Stimulated activated CD4-positive, alpha-beta T cell treated with anti-CD3 and anti-CD28 coated beads, Interleukin-12 subunit alpha, Interleukin-12 subunit beta, amount 100 ng/mL, for 24 hours (primary cell): ENCODE data around the gene MAP4K4.
"Not testable (repeated sequence)": the region's sequence is repeated elsewhere in the genome, so short reads cannot be mapped to it uniquely, and the experiment has no call there.

ENCODE experiments used
- DNase-seq, 2 experiments: peaks; one replicate each; pipeline ENCODE4 v3.0.0-alpha.2; 2020; ENCODE audit warnings: low read depth in 2 of 2

MAP4K4 gene

GRCh38 chr2:101766871-101767739 is 69.6 kb downstream of the MAP4K4 start:
- no peak for DNase-seq

- no peak for DNase-seq
Measured at GRCh38 chr2:101768556-101769220, 71.2 kb downstream of the MAP4K4 start.

GRCh38 chr2:101769726-101770125 is 72.2 kb downstream of the MAP4K4 start:
- DNase-seq = not testable (repeated sequence)

DNA sequence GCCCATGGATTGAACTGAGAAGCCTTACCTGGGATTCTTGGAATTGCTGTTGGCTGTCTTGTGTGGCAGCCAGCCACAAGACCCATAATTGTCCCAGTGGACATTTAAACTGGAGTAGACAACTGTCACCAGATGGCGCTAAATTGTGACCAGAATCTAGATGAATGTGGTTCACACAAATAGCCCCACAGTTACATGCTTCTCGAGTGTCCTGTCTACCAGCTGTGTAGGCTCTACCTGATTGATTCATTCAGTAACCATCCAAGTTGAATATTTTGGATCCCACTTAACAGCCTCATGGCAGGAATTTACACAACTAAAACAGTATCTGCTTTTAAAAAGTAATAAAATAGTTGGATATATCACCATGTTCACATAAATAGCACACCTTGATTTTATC is 73.2 kb downstream of the MAP4K4 start:
- no peak for DNase-seq

GRCh38 chr2:101771227-101771902 is 73.9 kb downstream of the MAP4K4 start:
- no peak for DNase-seq

GRCh38 chr2:101771910-101772321 is 74.4 kb downstream of the MAP4K4 start:
- no peak for DNase-seq

GRCh38 chr2:101773137-101773536 is 75.6 kb downstream of the MAP4K4 start:
- no peak for DNase-seq

DNA sequence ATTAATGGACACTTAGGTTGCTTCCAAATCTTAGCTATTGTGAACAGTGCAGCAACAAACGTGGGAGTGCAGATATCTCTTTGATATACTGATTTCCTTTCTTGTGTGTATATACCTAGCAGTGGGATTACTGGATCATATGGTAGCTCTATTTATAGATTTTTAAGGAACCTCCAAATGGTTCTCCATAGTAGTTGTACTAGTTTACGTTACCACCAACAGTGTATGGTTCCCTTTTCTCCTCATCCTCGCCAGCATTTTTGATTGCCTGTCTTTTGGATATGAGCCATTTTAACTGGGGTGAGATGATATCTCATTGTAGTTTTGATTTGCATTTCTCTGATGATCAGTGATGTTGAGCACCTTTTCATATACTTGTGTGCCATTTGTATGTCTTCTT is 76.5 kb downstream of the MAP4K4 start:
- not testable (repeated sequence) for DNase-seq

GRCh38 chr2:101775092-101775491 is 77.6 kb downstream of the MAP4K4 start:
- no peak for DNase-seq

DNA sequence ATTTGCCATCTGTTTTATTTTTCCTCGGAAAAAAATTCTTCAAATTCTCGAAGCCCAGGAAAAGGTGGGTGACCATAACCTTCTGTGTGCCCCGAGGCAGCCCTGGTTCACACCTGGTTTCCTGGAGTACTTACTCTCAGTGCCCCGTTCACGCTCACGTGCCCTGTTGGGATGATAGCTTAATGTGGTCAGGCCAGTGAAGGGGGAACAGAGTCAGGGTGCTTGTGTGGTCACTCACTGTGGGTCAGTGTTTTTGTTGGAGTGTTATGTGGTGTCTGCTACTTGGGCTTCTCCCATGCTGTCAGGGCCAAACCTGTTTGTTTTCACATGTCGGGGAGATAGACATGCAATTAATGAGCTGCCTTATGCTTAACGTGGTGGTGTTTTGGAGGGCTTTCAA is 78.1 kb downstream of the MAP4K4 start:
- DNase-seq = no peak

- DNase-seq = no peak
Measured at GRCh38 chr2:101776172-101777043, 78.9 kb downstream of the MAP4K4 start.

GRCh38 chr2:101777337-101777736 is 79.8 kb downstream of the MAP4K4 start:
- DNase-seq = no peak

DNA sequence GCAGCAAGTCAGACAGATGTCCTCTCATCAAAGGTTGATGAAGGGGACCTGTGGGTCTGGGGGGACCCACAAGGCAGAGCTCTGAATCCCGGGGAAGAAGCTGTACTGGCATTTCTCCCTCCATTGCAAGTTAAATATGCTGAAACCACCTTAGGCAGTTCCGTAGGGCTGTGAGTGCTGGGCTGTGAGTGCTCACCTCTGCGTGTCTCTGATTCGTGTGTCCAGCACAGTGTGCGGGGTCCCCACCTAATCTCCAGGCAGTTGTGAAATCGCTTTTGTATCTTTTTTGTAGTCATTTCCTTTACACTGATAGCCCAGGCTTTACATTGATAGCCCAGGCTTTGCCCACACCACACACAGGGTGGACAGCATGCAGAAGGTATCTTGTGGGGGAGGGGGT is 80.6 kb downstream of the MAP4K4 start:
- no peak for DNase-seq

DNA sequence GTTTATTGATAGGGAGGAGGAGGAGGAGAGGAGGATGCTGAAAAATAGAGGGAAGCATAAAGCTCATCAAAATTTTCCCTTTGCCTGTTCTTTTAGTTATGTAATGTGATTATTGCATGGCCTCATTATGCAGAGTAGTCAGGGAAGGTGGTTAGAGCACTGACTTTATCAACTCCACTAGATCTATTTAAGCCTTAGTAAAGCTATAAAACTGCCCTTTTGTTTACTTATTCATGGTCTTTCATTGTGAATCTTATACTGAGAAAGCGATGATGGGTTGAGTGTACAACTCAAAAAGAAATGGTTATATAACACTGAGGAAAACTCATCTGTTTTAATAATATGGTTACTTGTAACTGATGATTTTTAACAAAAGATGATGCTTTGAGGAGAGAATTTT is 81.7 kb downstream of the MAP4K4 start:
- DNase-seq = no peak

DNA sequence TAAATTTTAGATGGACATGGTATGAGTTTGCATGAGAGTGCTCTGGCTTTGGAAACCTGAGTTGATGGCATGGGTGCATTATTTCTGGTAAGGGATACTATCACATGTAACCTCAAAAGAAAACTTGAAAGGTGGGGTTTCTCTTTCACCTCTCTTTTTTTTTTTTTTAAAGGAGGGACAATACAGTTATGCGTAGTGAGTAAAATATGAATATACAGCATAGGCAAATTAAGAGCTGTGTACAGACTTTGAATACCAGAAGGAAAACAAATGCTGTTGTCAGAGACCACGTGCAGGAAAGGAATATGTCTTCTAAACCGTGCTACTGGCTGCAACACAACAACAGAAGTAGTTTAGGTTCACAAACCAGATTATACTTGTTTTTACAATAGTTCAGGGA is 82.1 kb downstream of the MAP4K4 start:
- no peak for DNase-seq

DNA sequence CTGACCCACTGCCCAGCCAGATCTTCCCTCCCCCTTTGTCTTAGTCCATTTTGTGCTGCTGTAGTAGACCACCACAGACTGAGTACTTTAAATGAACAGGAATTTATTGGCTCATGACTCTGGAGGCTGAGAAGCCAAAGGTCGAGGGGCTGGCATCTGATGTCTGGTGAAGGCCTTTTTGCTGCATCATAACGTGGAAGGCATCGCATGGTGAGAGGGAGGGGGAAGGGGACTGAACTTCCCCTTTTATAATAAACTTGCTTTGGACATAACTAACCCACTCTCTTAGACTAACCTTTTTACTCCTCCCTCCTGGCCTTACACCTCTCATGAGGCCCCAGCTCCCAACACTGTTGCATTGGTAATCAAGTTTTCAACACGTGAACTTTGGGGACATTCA is 83.8 kb downstream of the MAP4K4 start:
- DNase-seq = no peak

- no peak for DNase-seq
Measured at GRCh38 chr2:101781791-101782426, 84.4 kb downstream of the MAP4K4 start.

GRCh38 chr2:101782427-101782792 is 84.9 kb downstream of the MAP4K4 start:
- DNase-seq = no peak

DNA sequence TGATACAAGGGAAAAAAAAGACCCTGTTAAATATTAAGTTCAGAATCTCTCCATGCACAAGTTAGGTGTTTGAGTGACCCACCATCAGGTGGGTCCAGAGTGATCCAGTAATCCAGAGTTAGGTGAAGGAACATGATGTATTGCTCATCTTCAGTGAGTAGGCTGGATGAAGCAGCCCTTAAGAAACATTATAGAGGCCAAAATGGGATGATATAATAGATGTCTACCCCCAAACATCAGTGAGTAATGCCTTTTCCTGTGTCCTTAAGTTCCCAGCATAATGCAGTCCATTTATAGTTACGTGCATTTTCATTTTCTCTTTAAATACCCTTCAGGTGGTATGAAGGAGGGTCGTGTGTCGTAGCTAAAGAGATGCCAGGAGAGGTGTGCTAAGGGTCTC is 89.6 kb downstream of the MAP4K4 start:
- DNase-seq = no peak

GRCh38 chr2:101788565-101788964 is 91.1 kb downstream of the MAP4K4 start:
- DNase-seq = no peak
